Stimulated activated CD4-positive, alpha-beta T cell treated with anti-CD3 and anti-CD28 coated beads, Interleukin-4, amount 100 ng/mL, for 24 hours (primary cell): ENCODE results near the gene SLX9.
"Not testable (repeated sequence)": the region's sequence is repeated elsewhere in the genome, so short reads cannot be mapped to it uniquely, and the experiment has no call there.

ENCODE experiments used
- DNase-seq: peaks from one replicate; pipeline ENCODE4 v3.0.0-alpha.2; 2020

SLX9 gene

GRCh38 chr21:44916965-44917364 lies 22.9 kb upstream of the SLX9 start:
- DNase-seq: no peak

GRCh38 chr21:44917446-44918106 lies 22.3 kb upstream of the SLX9 start:
- DNase-seq: no peak

GRCh38 chr21:44918107-44918470 lies 21.7 kb upstream of the SLX9 start:
- no peak for DNase-seq

- DNase-seq: no peak
These were observed 21.2 kb upstream of the SLX9 start for GRCh38 chr21:44918581-44919033.

GRCh38 chr21:44919111-44919912 lies 20.5 kb upstream of the SLX9 start:
- DNase-seq: no peak

GRCh38 chr21:44919913-44920693 lies 19.7 kb upstream of the SLX9 start:
- no peak for DNase-seq

GRCh38 chr21:44920694-44921604 lies 18.9 kb upstream of the SLX9 start, which contains the start of gene ITGB2:
Gene ITGB2, minus strand, starts transcription at chr21:44920899. Its CDS starts 10,117 bp downstream, at chr21:44910782.
- DNase-seq: peak; percentile 66

GRCh38 chr21:44921928-44922327 lies 17.9 kb upstream of the SLX9 start:
- no peak for DNase-seq

GRCh38 chr21:44923480-44924084 lies 16.2 kb upstream of the SLX9 start:
- no peak for DNase-seq

GRCh38 chr21:44924606-44925377 lies 15.0 kb upstream of the SLX9 start:
- DNase-seq: no peak

- no peak for DNase-seq
These were observed 14.5 kb upstream of the SLX9 start for GRCh38 chr21:44925378-44925755.

GRCh38 chr21:44926331-44927101 lies 13.3 kb upstream of the SLX9 start:
- peak; percentile 48 for DNase-seq

GRCh38 chr21:44927259-44927586 lies 12.6 kb upstream of the SLX9 start:
- DNase-seq: no peak

GRCh38 chr21:44927587-44928461 lies 12.0 kb upstream of the SLX9 start:
- peak; percentile 88 for DNase-seq

GRCh38 chr21:44928500-44929241 lies 11.2 kb upstream of the SLX9 start:
- DNase-seq: not testable (repeated sequence)

GRCh38 chr21:44929242-44929798 lies 10.5 kb upstream of the SLX9 start:
- DNase-seq: no peak

- no peak for DNase-seq
These were observed 9.9 kb upstream of the SLX9 start for GRCh38 chr21:44929799-44930542.

GRCh38 chr21:44930543-44930981 lies 9.3 kb upstream of the SLX9 start:
- peak; percentile 59 for DNase-seq
